HS-5 (cell line): Measurements from ENCODE around the gene BLMH.

ENCODE experiments used
- DNase-seq: peaks from one replicate; pipeline ENCODE4 v3.0.0-alpha.2; 2012; ENCODE audit warnings: low read depth

The BLMH gene

DNA sequence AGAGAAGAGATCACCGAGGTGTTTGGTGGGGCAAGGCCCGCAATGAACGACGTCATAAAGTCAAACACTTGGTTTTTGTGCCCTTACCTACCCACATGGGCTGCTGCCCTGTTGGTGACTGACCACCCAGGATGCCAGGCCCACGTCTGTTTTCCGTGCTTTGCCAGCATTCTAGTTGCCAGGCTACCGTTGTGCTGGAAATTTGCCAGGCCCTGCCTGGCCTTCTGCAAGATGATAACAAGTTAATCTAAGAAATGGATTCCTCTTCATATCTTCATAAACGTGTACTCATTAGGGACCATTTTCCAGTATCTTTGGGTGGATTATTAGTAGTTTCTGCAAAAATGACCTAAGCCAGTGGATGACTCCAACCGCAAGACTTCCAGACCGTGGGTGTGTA is 91.6 kb downstream of the BLMH start:
- no peak for DNase-seq

DNA sequence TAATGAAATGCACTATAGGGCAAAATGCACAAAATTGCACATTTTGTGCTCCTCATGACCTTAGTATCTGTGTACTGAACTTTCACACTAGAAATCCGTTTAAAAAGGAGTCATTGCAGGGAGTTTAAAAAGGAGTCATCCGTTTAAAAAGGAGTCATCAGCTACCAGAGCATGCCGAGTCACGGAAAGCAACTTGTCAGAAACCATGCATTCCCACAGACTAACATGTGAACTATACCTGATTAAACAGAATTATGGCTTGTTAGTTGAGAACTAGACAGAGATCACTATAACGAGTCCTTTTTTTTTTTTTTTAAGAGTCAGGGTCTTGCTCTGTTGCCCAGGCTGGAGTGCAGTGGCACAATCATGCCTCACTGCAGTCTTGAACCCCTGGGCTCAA is 92.1 kb downstream of the BLMH start:
- DNase-seq, result no peak
